Measurements from ENCODE around the gene BOD1. TPM values are rescaled to one million over a fixed set of nuclear protein-coding genes. Genes with fewer than 3 reads are reported as not detected.

Gene BOD1
- total and polyA plus RNA-seq, 5 donors from 2014 or later, result 8.0 to 23.0 (median 15.7) TPM

DNA sequence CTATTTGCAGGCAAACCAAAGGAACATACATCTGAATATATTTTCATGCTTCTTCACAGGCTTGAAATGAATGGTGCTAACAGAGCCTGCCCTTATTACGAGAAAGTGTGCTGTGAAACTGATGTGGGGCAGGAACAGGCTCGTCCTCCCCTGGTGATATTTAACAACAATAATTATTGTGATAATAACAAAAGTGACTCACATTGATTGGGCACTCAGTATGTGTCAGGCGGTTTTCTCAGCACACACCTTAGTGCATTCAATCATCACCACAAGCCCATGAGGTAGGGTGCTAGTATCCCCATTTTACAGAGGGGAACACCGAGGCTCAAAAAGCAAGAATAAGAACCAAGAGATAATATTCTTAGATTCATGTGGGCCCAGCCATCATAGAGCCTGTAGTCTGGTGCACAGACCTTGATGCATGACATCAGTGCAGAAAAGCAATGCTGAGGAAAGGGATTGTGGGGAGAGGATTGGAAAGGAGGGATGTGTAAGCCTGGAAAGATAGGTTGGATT, 18.1 kb upstream of the BOD1 start:
- H3K36me3 ChIP-seq (ENCODE audit: control insufficient read depth, insufficient read depth, low read length), result no peaks in the 10 kb centered on the region
- peaks cover 5% of the 10 kb centered on the region for H3K27me3 Mint-ChIP-seq
- H3K9me3 ChIP-seq (ENCODE audit: control insufficient read depth in 2 of 2, low read length in 2 of 2), result no peaks in the 10 kb centered on the region
- no peaks in the 10 kb centered on the region for H3K27me3 ChIP-seq (ENCODE audit: control insufficient read depth, insufficient read depth, low read length)
- DNase-seq (no peak), ATAC-seq (ENCODE audit: low read depth in 2 of 2) (no peak)
- H3K9me3 Mint-ChIP-seq, result peaks cover 0 to 1% (median 0%) of the 10 kb centered on the region in 7 donors
- H3K4me1 ChIP-seq (ENCODE audit: control insufficient read depth, insufficient read depth, low read length, poor library complexity, severe bottlenecking), result no peaks in the 10 kb centered on the region
- peak overlapping the region in 2 of 3 donors; percentile 6 to 53 for H3K27ac Mint-ChIP-seq
- no peaks in the 10 kb centered on the region for H3K36me3 Mint-ChIP-seq
- H3K4me3 Mint-ChIP-seq, result no peak overlapping the region
- no peak overlapping the region for H3K27ac ChIP-seq (ENCODE audit: insufficient read depth, low read length, poor library complexity, severe bottlenecking)
- H3K4me1 Mint-ChIP-seq, result peaks cover 0 to 5% (median 0%) of the 10 kb centered on the region in 4 donors
- no peak overlapping the region for H3K4me3 ChIP-seq (ENCODE audit: low read depth, low read length)

DNA sequence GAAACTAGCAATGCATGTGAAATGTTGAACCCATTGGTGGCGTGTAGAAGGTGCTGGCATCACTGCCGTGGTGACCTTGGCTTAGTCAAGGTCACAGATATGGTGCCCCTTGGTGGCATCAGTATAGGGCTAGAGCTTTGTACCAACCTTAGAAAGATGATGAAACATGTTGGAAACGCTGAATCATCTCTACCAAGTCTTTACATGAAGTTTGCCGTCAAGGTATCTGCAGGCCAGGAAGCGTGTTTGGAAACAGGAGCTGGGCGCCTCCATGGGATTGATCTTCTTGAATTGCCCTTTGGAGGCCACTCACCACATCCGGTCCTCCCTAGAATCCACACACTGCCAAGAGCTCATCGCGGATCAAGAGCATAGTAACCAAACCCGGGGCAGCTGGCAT, 16.9 kb upstream of the BOD1 start:
- Mint-ChIP-seq H3K27ac (no peak overlapping the region), H3K4me3 (no peak overlapping the region), H3K4me1 (peaks cover 0 to 5% (median 0%) of the 10 kb centered on the region in 4 donors), H3K36me3 (no peaks in the 10 kb centered on the region), H3K9me3 (peaks cover 0 to 1% (median 0%) of the 10 kb centered on the region in 7 donors), H3K27me3 (peaks cover 5% of the 10 kb centered on the region)
- H3K9me3 ChIP-seq (ENCODE audit: control insufficient read depth in 2 of 2, low read length in 2 of 2), result no peaks in the 10 kb centered on the region
- no peaks in the 10 kb centered on the region for H3K27me3 ChIP-seq (ENCODE audit: control insufficient read depth, insufficient read depth, low read length)
- ATAC-seq (ENCODE audit: low read depth in 2 of 2) (no peak), DNase-seq (no peak)
- H3K4me1 ChIP-seq (ENCODE audit: control insufficient read depth, insufficient read depth, low read length, poor library complexity, severe bottlenecking), result no peaks in the 10 kb centered on the region
- H3K27ac ChIP-seq (ENCODE audit: insufficient read depth, low read length, poor library complexity, severe bottlenecking), result no peak overlapping the region
- H3K36me3 ChIP-seq (ENCODE audit: control insufficient read depth, insufficient read depth, low read length), result no peaks in the 10 kb centered on the region
- no peak overlapping the region for H3K4me3 ChIP-seq (ENCODE audit: low read depth, low read length)

DNA sequence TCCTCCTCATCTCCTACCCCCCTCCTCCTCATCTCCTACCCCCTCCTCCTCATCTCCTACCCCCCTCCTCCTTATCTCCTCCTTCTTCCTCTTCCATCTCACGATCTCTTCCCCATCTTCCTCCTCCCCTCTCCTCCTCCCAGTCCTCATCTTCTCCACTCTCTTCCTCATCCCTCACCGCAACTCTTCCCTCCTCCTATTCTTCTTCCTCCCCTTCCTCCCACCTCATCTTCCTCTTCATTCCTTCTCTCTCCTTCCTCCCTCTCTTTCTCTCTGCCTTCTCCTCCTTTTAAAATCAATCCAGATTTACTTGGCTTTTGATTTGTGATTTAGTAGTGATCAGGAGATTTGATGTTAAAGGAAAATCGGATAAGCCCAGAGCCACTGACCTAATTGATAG, 15.0 kb upstream of the BOD1 start:
- no peak overlapping the region for H3K4me3 ChIP-seq (ENCODE audit: low read depth, low read length)
- no peak overlapping the region for H3K4me3 Mint-ChIP-seq
- DNase-seq, result no peak
- no peaks in the 10 kb centered on the region for H3K27me3 ChIP-seq (ENCODE audit: control insufficient read depth, insufficient read depth, low read length)
- H3K27ac Mint-ChIP-seq, result peak overlapping the region in 1 of 3 donors; percentile 80
- H3K4me1 ChIP-seq (ENCODE audit: control insufficient read depth, insufficient read depth, low read length, poor library complexity, severe bottlenecking), result no peaks in the 10 kb centered on the region
- no peak for ATAC-seq (ENCODE audit: low read depth in 2 of 2)
- H3K27ac ChIP-seq (ENCODE audit: insufficient read depth, low read length, poor library complexity, severe bottlenecking), result no peak overlapping the region
- H3K27me3 Mint-ChIP-seq, result peaks cover 11% of the 10 kb centered on the region
- H3K4me1 Mint-ChIP-seq, result no peaks in the 10 kb centered on the region
- peaks cover 0 to 1% (median 0%) of the 10 kb centered on the region in 7 donors for H3K9me3 Mint-ChIP-seq
- H3K36me3 Mint-ChIP-seq, result no peaks in the 10 kb centered on the region
- no peaks in the 10 kb centered on the region for H3K9me3 ChIP-seq (ENCODE audit: control insufficient read depth in 2 of 2, low read length in 2 of 2)
- H3K36me3 ChIP-seq (ENCODE audit: control insufficient read depth, insufficient read depth, low read length), result no peaks in the 10 kb centered on the region

DNA sequence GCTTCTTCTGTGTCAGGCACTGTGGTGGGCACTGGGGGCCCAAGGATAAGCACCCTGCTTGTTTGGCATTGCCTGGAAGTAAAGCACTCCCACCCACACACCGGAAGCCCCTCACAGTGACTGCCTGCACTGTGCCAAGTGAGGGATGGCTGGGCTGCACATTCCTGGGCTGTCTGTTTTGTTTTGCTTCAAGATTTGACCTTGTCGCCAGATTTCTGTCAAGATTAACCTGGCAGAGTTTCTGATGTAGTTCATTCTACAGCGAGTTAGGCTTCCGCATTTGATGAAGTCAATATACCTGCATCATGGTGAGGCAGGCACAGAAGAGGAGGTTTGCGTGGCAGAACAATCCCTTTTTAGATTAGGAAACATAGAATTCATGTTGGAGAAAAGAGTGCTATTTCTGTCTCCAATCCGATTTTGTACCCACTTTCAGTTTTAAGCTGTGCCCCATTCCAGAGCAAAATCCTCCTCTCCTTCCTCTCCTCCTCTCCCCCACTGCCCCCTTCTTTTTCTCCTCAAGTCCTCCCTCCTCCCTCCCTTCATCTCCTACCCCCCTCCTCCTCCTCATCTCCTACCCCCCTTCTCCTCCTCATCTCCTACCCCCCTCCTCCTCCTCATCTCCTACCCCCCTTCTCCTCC, 14.4 kb upstream of the BOD1 start:
- no peaks in the 10 kb centered on the region for H3K4me1 ChIP-seq (ENCODE audit: control insufficient read depth, insufficient read depth, low read length, poor library complexity, severe bottlenecking)
- H3K36me3 Mint-ChIP-seq, result no peaks in the 10 kb centered on the region
- no peak overlapping the region for H3K27ac Mint-ChIP-seq
- H3K4me3 ChIP-seq (ENCODE audit: low read depth, low read length), result no peak overlapping the region
- H3K36me3 ChIP-seq (ENCODE audit: control insufficient read depth, insufficient read depth, low read length), result no peaks in the 10 kb centered on the region
- H3K27me3 ChIP-seq (ENCODE audit: control insufficient read depth, insufficient read depth, low read length), result no peaks in the 10 kb centered on the region
- no peak overlapping the region for H3K27ac ChIP-seq (ENCODE audit: insufficient read depth, low read length, poor library complexity, severe bottlenecking)
- H3K9me3 Mint-ChIP-seq, result peaks cover 0 to 1% (median 0%) of the 10 kb centered on the region in 7 donors
- DNase-seq (no peak), ATAC-seq (ENCODE audit: low read depth in 2 of 2) (no peak)
- peaks cover 11% of the 10 kb centered on the region for H3K27me3 Mint-ChIP-seq
- no peaks in the 10 kb centered on the region for H3K9me3 ChIP-seq (ENCODE audit: control insufficient read depth in 2 of 2, low read length in 2 of 2)
- no peak overlapping the region for H3K4me3 Mint-ChIP-seq
- no peaks in the 10 kb centered on the region for H3K4me1 Mint-ChIP-seq

DNA sequence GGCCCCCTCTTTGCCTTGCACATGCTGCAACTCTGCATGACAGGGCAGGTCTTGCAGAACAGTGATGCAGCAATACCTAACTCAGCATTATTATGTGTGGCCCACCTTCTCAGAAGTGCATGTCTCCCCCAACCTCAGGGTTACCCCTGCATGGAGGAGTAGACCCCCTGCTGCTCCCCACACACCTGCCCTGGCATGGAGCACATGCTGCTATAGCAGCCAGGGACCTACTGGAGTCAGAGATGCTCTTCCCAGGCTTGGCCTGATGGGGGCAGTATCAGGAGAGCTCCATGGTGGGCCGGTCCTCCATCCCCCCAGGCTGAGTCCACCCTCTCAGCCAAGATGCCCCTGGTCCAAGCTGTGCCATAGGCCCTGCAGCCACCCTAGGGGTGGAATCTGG, 13.2 kb upstream of the BOD1 start:
- Histone ChIP-seq H3K4me1 (ENCODE audit: control insufficient read depth, insufficient read depth, low read length, poor library complexity, severe bottlenecking) (no peaks in the 10 kb centered on the region), H3K4me3 (ENCODE audit: low read depth, low read length) (no peak overlapping the region), H3K36me3 (ENCODE audit: control insufficient read depth, insufficient read depth, low read length) (no peaks in the 10 kb centered on the region), H3K9me3 (ENCODE audit: control insufficient read depth in 2 of 2, low read length in 2 of 2) (no peaks in the 10 kb centered on the region), H3K27ac (ENCODE audit: insufficient read depth, low read length, poor library complexity, severe bottlenecking) (no peak overlapping the region), H3K27me3 (ENCODE audit: control insufficient read depth, insufficient read depth, low read length) (no peaks in the 10 kb centered on the region)
- ATAC-seq (ENCODE audit: low read depth in 2 of 2) (no peak), DNase-seq (no peak)
- Mint-ChIP-seq H3K4me3 (no peak overlapping the region), H3K27me3 (peaks cover 11% of the 10 kb centered on the region), H3K4me1 (no peaks in the 10 kb centered on the region), H3K27ac (no peak overlapping the region), H3K36me3 (no peaks in the 10 kb centered on the region), H3K9me3 (no peaks in the 10 kb centered on the region)

DNA sequence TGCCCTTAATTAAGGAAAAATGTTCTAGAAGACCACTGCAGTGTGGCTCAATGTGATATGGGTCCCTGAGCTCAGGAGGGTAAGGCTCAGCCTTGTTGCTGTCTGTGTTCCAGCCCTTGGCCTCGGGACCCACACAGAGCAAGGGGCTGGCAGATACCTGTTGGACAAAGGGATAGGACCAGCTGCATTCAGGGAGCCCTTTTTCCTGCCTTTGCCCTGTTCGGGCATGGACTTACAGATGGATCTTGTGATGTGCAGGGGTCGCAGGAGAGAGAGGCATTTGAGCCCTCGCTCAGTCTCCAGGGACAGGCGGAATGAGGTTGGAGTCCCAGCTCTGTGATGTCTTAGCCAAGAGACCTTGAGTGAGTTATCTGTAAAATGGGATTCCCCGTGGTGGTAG, 12.1 kb upstream of the BOD1 start:
- Mint-ChIP-seq H3K9me3 (no peaks in the 10 kb centered on the region), H3K27ac (no peak overlapping the region), H3K4me3 (no peak overlapping the region), H3K27me3 (peaks cover 11% of the 10 kb centered on the region), H3K4me1 (no peaks in the 10 kb centered on the region), H3K36me3 (no peaks in the 10 kb centered on the region)
- no peak for ATAC-seq (ENCODE audit: low read depth in 2 of 2)
- Histone ChIP-seq H3K4me3 (ENCODE audit: low read depth, low read length) (no peak overlapping the region), H3K9me3 (ENCODE audit: control insufficient read depth in 2 of 2, low read length in 2 of 2) (no peaks in the 10 kb centered on the region), H3K27me3 (ENCODE audit: control insufficient read depth, insufficient read depth, low read length) (no peaks in the 10 kb centered on the region), H3K36me3 (ENCODE audit: control insufficient read depth, insufficient read depth, low read length) (no peaks in the 10 kb centered on the region), H3K4me1 (ENCODE audit: control insufficient read depth, insufficient read depth, low read length, poor library complexity, severe bottlenecking) (no peaks in the 10 kb centered on the region), H3K27ac (ENCODE audit: insufficient read depth, low read length, poor library complexity, severe bottlenecking) (no peak overlapping the region)
- DNase-seq, result no peak

DNA sequence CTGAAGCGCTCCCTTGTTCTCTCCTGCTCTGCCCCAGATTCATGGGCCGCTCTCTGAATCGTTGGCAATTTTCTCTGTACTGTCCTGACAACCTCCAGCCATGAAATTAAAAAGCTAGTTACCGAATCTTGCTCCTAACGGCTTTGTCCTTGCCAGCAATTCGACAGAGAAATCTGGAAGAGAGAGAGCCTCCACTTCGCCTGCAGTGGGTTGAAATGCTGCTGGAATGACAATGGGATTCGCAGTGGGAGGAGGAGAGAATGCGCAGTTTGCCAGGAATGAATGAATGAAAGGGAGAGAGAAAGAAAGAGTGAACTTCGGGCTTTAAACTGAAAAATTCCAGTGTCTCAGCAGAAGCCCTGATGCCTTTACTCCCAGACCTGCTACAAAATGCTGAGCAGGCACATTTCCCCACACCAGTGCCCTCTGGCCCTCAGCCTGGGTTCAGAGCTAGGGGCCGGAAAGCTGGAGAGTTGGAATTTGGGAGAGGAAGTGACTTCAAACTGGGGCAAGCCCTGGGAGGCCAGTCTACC, 11.5 kb upstream of the BOD1 start:
- no peak for DNase-seq
- peaks cover 11% of the 10 kb centered on the region for H3K27me3 Mint-ChIP-seq
- no peak for ATAC-seq (ENCODE audit: low read depth in 2 of 2)
- H3K27ac ChIP-seq (ENCODE audit: insufficient read depth, low read length, poor library complexity, severe bottlenecking), result no peak overlapping the region
- no peaks in the 10 kb centered on the region for H3K36me3 Mint-ChIP-seq
- no peaks in the 10 kb centered on the region for H3K27me3 ChIP-seq (ENCODE audit: control insufficient read depth, insufficient read depth, low read length)
- no peak overlapping the region for H3K27ac Mint-ChIP-seq
- H3K4me3 Mint-ChIP-seq, result no peak overlapping the region
- no peaks in the 10 kb centered on the region for H3K9me3 ChIP-seq (ENCODE audit: control insufficient read depth in 2 of 2, low read length in 2 of 2)
- H3K4me3 ChIP-seq (ENCODE audit: low read depth, low read length), result no peak overlapping the region
- no peaks in the 10 kb centered on the region for H3K36me3 ChIP-seq (ENCODE audit: control insufficient read depth, insufficient read depth, low read length)
- no peaks in the 10 kb centered on the region for H3K4me1 ChIP-seq (ENCODE audit: control insufficient read depth, insufficient read depth, low read length, poor library complexity, severe bottlenecking)
- no peaks in the 10 kb centered on the region for H3K9me3 Mint-ChIP-seq
- no peaks in the 10 kb centered on the region for H3K4me1 Mint-ChIP-seq

DNA sequence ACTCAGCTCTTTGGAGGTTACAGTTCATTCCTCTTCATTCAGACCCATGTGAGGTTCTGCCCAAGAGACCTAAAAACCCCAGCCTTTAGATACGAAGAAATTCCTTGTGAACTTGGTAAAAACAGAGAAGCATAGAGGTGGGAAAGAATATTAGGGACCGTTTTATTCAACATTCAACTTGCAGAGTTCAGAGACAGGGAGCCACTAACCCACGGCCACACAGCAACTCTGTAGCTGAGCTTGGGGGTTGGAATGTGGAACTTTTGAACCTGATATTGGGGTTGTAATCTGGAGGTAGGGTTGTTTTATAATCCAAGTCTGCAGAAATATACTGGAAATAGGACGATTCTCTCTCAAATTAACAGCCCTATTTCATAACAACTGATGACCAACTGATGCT, 10.8 kb upstream of the BOD1 start:
- Mint-ChIP-seq H3K4me3 (no peak overlapping the region), H3K9me3 (no peaks in the 10 kb centered on the region), H3K27ac (no peak overlapping the region), H3K36me3 (no peaks in the 10 kb centered on the region), H3K27me3 (peaks cover 11% of the 10 kb centered on the region), H3K4me1 (no peaks in the 10 kb centered on the region)
- ATAC-seq (ENCODE audit: low read depth in 2 of 2) (no peak), DNase-seq (no peak)
- Histone ChIP-seq H3K4me3 (ENCODE audit: low read depth, low read length) (no peak overlapping the region), H3K27ac (ENCODE audit: insufficient read depth, low read length, poor library complexity, severe bottlenecking) (no peak overlapping the region), H3K9me3 (ENCODE audit: control insufficient read depth in 2 of 2, low read length in 2 of 2) (no peaks in the 10 kb centered on the region), H3K4me1 (ENCODE audit: control insufficient read depth, insufficient read depth, low read length, poor library complexity, severe bottlenecking) (no peaks in the 10 kb centered on the region), H3K27me3 (ENCODE audit: control insufficient read depth, insufficient read depth, low read length) (no peaks in the 10 kb centered on the region), H3K36me3 (ENCODE audit: control insufficient read depth, insufficient read depth, low read length) (no peaks in the 10 kb centered on the region)
